H1 (cell line): ENCODE results near the gene STAT5A. TPM values are rescaled to one million over a fixed set of nuclear protein-coding genes. Genes with fewer than 3 reads are reported as not detected.

Experiments
- CTCF ChIA-PET: fragments of 300-600 bp; sonication (Branson Sonifier 250); formaldehyde crosslinking; loops from one replicate; lab custom pipeline; 2021; ENCODE audit not compliant: partially characterized antibody; lab: Charles Lee
- POLR2A ChIA-PET: fragments of 300-600 bp; sonication (Branson Sonifier 250); formaldehyde crosslinking; loops from one replicate; lab custom pipeline; 2021; ENCODE audit warnings: inconsistent platforms; ENCODE audit not compliant: partially characterized antibody; lab: Charles Lee
- DNase-seq, 2 experiments: peaks; one replicate each; pipeline versions ENCODE4 v3.0.0 to v3.0.0-alpha.2; 2010 to 2022; ENCODE audit warnings: low spot score in 2 of 2, low read depth in 1 of 2, mixed read lengths in 1 of 2
- FAIRE-seq: peaks from 2 replicates; lab custom pipeline; 2011; peaks lifted over from hg19 to GRCh38; lab: Jason Lieb, UNC
- H2AFZ ChIP-seq: 2 replicates; pipeline ENCODE4 v1.8.1; 2012; ENCODE audit warnings: low read length, inconsistent platforms
- H2AK5ac ChIP-seq: 2 replicates; pipeline ENCODE4 v1.6.1; 2013; ENCODE audit warnings: low read depth, low read length
- H2BK120ac ChIP-seq: replicated peaks from 2 replicates; pipeline ENCODE3; 2013; ENCODE audit warnings: low read depth, low read length, inconsistent platforms
- H2BK12ac ChIP-seq: 2 replicates; pipeline ENCODE4 v1.6.1; 2013; ENCODE audit warnings: low read depth, low read length
- H2BK15ac ChIP-seq: 2 replicates; pipeline ENCODE4 v1.6.1; 2013; ENCODE audit warnings: low read length
- H2BK20ac ChIP-seq: 2 replicates; pipeline ENCODE4 v1.6.1; 2013; ENCODE audit warnings: low read length
- H2BK5ac ChIP-seq: 2 replicates; pipeline ENCODE4 v1.6.1; 2013; ENCODE audit warnings: low read depth, low read length
- H3K14ac ChIP-seq: 2 replicates; pipeline ENCODE4 v1.6.1; 2013; ENCODE audit warnings: inconsistent platforms; ENCODE audit not compliant: insufficient read length
- H3K18ac ChIP-seq: 2 replicates; pipeline ENCODE4 v1.6.1; 2013; ENCODE audit warnings: low read length; ENCODE audit errors: extremely low read depth
- H3K23ac ChIP-seq: 2 replicates; pipeline ENCODE4 v1.6.1; 2013; ENCODE audit warnings: inconsistent platforms; ENCODE audit not compliant: insufficient read length
- H3K23me2 ChIP-seq: 2 replicates; pipeline ENCODE4 v1.6.1; 2013; ENCODE audit warnings: low read depth, low read length
- H3K27ac ChIP-seq: 2 replicates; pipeline ENCODE4 v1.6.1; 2011; ENCODE audit warnings: low read depth, low read length, inconsistent platforms
- H3K27me3 ChIP-seq, 4 experiments: replicated peaks in 1 of 4; 1 replicate in 1 of 4; 2 replicates in 3 of 4; pipeline versions ENCODE4 v1.6.1 to v1.8.1; 2011 to 2013; ENCODE audit warnings: low read length in 3 of 4, mild to moderate bottlenecking in 3 of 4, inconsistent platforms in 2 of 4, mixed read lengths in 2 of 4, moderate library complexity in 1 of 4; ENCODE audit not compliant: control insufficient read depth in 3 of 4, insufficient read depth in 3 of 4; ENCODE audit errors: extremely low read depth in 1 of 4
- H3K36me3 ChIP-seq, 4 experiments: 2 replicates each; pipeline versions ENCODE4 v1.6.1 to v1.8.1; 2011 to 2013; ENCODE audit warnings: mild to moderate bottlenecking in 4 of 4, low read length in 3 of 4, moderate library complexity in 2 of 4, control low read depth in 1 of 4, inconsistent platforms in 1 of 4; ENCODE audit not compliant: insufficient read depth in 4 of 4, control insufficient read depth in 2 of 4
- H3K4ac ChIP-seq: replicated peaks from 2 replicates; pipeline ENCODE3; 2013; ENCODE audit warnings: low read length, low read depth, mixed read lengths, inconsistent platforms; ENCODE audit not compliant: insufficient read length
- H3K4me1 ChIP-seq, 4 experiments: replicated peaks in 1 of 4; 1 replicate in 1 of 4; 2 replicates in 3 of 4; pipeline versions ENCODE4 v1.6.1 to v1.8.1; 2011 to 2013; ENCODE audit warnings: low read length in 3 of 4, inconsistent platforms in 2 of 4, mixed read lengths in 1 of 4; ENCODE audit not compliant: insufficient read depth in 4 of 4, control insufficient read depth in 3 of 4
- H3K4me2 ChIP-seq, 2 experiments: 2 replicates each; pipeline versions ENCODE4 v1.6.1 to v1.8.1; 2011 to 2013; ENCODE audit warnings: low read depth in 2 of 2, low read length in 2 of 2, control low read depth in 1 of 2, inconsistent platforms in 1 of 2, mild to moderate bottlenecking in 1 of 2; ENCODE audit not compliant: insufficient read depth in 1 of 2
- H3K4me3 ChIP-seq, 4 experiments: fragments of 200-600, 300-600 bp in 1 of 4; sonication (generic), shearing (Covaris generic), sonication (Bioruptor Twin) in 1 of 4; 2 replicates each; pipeline versions ENCODE4 v1.5.1 to v1.8.1; 2011 to 2016; ENCODE audit warnings: low read length in 4 of 4, low read depth in 3 of 4, control low read depth in 2 of 4, inconsistent platforms in 2 of 4, mild to moderate bottlenecking in 2 of 4, mixed read lengths in 1 of 4, moderate library complexity in 1 of 4; ENCODE audit not compliant: insufficient read depth in 2 of 4; ENCODE audit errors: extremely low read depth in 1 of 4
- H3K56ac ChIP-seq: replicated peaks from 2 replicates; pipeline ENCODE3; 2013; ENCODE audit warnings: low read depth, mild to moderate bottlenecking, mixed read lengths, low read length, inconsistent platforms; ENCODE audit not compliant: insufficient read length
- H3K79me1 ChIP-seq: 2 replicates; pipeline ENCODE4 v1.6.1; 2013; ENCODE audit warnings: low read depth, low read length, control low read depth
- H3K79me2 ChIP-seq, 2 experiments: 2 replicates each; pipeline versions ENCODE4 v1.6.1 to v1.8.1; 2012 to 2013; ENCODE audit warnings: low read length in 2 of 2, mild to moderate bottlenecking in 2 of 2, inconsistent platforms in 1 of 2; ENCODE audit not compliant: insufficient read depth in 2 of 2, control insufficient read depth in 1 of 2
- H3K9ac ChIP-seq, 4 experiments: replicated peaks in 1 of 4; 1 replicate in 1 of 4; 2 replicates in 3 of 4; pipeline versions ENCODE4 v1.6.1 to v1.8.1; 2011 to 2013; ENCODE audit warnings: low read depth in 3 of 4, low read length in 3 of 4, control low read depth in 2 of 4, mild to moderate bottlenecking in 2 of 4, moderate library complexity in 2 of 4, inconsistent platforms in 1 of 4; ENCODE audit errors: extremely low read depth in 1 of 4
- H3K9me3 ChIP-seq, 2 experiments: 2 replicates each; pipeline versions ENCODE4 v1.6.1 to v1.8.1; 2012 to 2013; ENCODE audit warnings: mild to moderate bottlenecking in 2 of 2, moderate library complexity in 2 of 2, control low read depth in 1 of 2, inconsistent platforms in 1 of 2, low read depth in 1 of 2, low read length in 1 of 2, mixed read lengths in 1 of 2; ENCODE audit not compliant: insufficient read depth in 2 of 2
- H4K20me1 ChIP-seq, 2 experiments: replicated peaks in 1 of 2; 2 replicates each; pipeline versions ENCODE3 to v1.8.1; 2011 to 2013; ENCODE audit warnings: inconsistent platforms in 2 of 2, low read length in 2 of 2, mild to moderate bottlenecking in 1 of 2; ENCODE audit not compliant: insufficient read depth in 2 of 2, control insufficient read depth in 1 of 2
- H4K5ac ChIP-seq: 2 replicates; pipeline ENCODE4 v1.6.1; 2013; ENCODE audit warnings: low read length, low read depth, mixed read lengths, inconsistent platforms; ENCODE audit not compliant: insufficient read length
- H4K8ac ChIP-seq: 2 replicates; pipeline ENCODE4 v1.8.0; 2013; ENCODE audit warnings: mild to moderate bottlenecking, moderate library complexity, low read length, inconsistent platforms; ENCODE audit not compliant: insufficient read depth; ENCODE audit errors: extremely low read depth
- H4K91ac ChIP-seq: replicated peaks from 2 replicates; pipeline ENCODE3; 2013; ENCODE audit warnings: low read length, mixed read lengths, inconsistent platforms; ENCODE audit not compliant: insufficient read length
- CEBPB ChIP-seq: IDR thresholded peaks from 2 replicates; pipeline ENCODE4 v1.6.1; 2012; ENCODE audit warnings: low read depth, low read length
- EP300 ChIP-seq, 2 experiments: IDR thresholded peaks; 1 replicate in 1 of 2; 2 replicates in 1 of 2; pipeline ENCODE4 v1.6.1; 2011 to 2012; ENCODE audit warnings: low read depth in 2 of 2, low read length in 2 of 2, mild to moderate bottlenecking in 2 of 2, borderline replicate concordance in 1 of 2, inconsistent platforms in 1 of 2, moderate library complexity in 1 of 2
- GABPA ChIP-seq: IDR thresholded peaks from 2 replicates; pipeline ENCODE4 v1.6.1; 2011; ENCODE audit warnings: mild to moderate bottlenecking, low read length, moderate library complexity, borderline replicate concordance; ENCODE audit not compliant: insufficient read depth
- GTF2F1 ChIP-seq: IDR thresholded peaks from 2 replicates; pipeline ENCODE4 v1.6.1; 2012; ENCODE audit warnings: low read depth, low read length, improper control_type of control experiment, borderline replicate concordance
- NRF1 ChIP-seq: IDR thresholded peaks from 2 replicates; pipeline ENCODE4 v1.6.1; 2011; ENCODE audit warnings: mild to moderate bottlenecking, low read depth, low read length, improper control_type of control experiment
- POLR2AphosphoS5 ChIP-seq: IDR thresholded peaks from 2 replicates; pipeline ENCODE4 v1.6.1; 2011; ENCODE audit warnings: low read depth, low read length
- SIX5 ChIP-seq: IDR thresholded peaks from 2 replicates; pipeline ENCODE4 v1.6.1; 2011; ENCODE audit warnings: mild to moderate bottlenecking, low read depth, low read length
- SP2 ChIP-seq: IDR thresholded peaks from 2 replicates; pipeline ENCODE4 v1.6.1; 2012; ENCODE audit warnings: mild to moderate bottlenecking, low read length, inconsistent platforms
- SRF ChIP-seq: IDR thresholded peaks from 2 replicates; pipeline ENCODE4 v1.6.1; 2011; ENCODE audit warnings: mild to moderate bottlenecking, low read depth, low read length, moderate library complexity
- WGBS, 2 experiments: shearing (Covaris generic) in 1 of 2; methylation state at CpG; one replicate each; pipeline versions ENCODE4 v1.1.6 to v1.1.7; 2013 to 2015; ENCODE audit warnings: low lambda C conversion rate in 2 of 2, mixed read lengths in 2 of 2, inconsistent platforms in 1 of 2, low coverage in 1 of 2, missing lambda C conversion rate in 1 of 2; ENCODE audit not compliant: insufficient replicate concordance in 2 of 2, insufficient coverage in 1 of 2, insufficient read length in 1 of 2; ENCODE audit errors: extremely low coverage in 1 of 2, missing lambda C conversion rate in 1 of 2; 5-methylcytosine and 5-hydroxymethylcytosine counted together
- polyA plus RNA-seq, 7 experiments: library from polyadenylated mRNA; depleted of rRNA in 3 of 7; stranded (reverse) in 5 of 7; unstranded in 2 of 7; fragments of >200 nt in 5 of 7; fragments of 200-250 nt in 2 of 7; gene quantifications; 1 replicate in 5 of 7; 2 replicates in 1 of 7; 4 replicates in 1 of 7; pipeline versions ENCODE4 v1.2.1 to v1.2.3, GENCODE V29; 2011 to 2013; ENCODE audit warnings: missing spikeins in 2 of 7, mixed read lengths in 2 of 7
- total RNA-seq: library from RNA; stranded (reverse); fragmentation: NEBNext Ultra II Directional; extraction: Animal tissue kit (Norgen Biotek cat#: 25700); gene quantifications from 2 replicates; pipeline ENCODE4 v1.2.1, GENCODE V29; 2021

The STAT5A gene
- total and polyA plus RNA-seq, 2 of the 8 experiments (the other 6 are each of a cell fraction or from before 2014, with no cell fraction given) = 4.2 to 5.4 TPM

DNA sequence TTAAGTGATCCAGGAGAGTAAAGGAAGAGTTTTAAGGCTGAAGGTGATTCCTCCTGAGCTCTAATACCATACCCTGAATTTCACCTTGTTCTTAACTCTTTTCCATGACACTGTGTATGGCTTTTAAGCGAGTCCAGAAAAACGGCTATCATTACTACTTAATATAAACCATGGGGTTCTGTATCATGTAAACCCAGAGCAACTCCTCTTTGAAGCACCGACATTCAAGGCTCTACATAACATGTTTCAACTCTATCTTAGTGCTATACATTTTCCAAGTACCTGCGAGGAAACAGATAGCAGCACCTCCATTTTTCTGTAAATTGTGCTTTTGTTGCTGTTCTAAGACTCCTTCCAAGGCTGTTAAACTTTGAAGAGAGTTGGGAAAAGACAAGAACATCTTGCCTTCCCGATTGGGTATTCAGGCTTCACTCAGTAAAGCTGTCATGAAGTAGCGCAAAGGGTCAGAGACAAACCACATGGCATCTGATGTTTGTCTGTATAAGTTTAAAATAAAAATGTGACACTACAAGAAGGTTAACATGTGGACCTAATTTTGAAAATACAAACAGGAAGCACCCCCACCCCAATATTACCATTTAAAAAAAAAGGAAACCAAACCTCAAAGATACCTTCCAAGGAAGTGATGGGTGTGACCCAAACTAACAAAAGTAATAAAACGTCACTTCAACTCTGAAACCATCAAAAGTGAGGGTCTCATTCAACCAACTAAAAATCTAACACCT lies 16.0 kb upstream of the STAT5A start:
- ChIA-PET CTCF (interaction anchor here (3.1 kb wide), 1 partner anchor 50 kb away, joined by 15 read pairs; no protein-coding TSS in a partner anchor), POLR2A (no interaction called here)
- Histone ChIP-seq H2BK120ac (no peak overlapping the region), H3K36me3 (no peaks in the 10 kb centered on the region), H4K91ac (no peak overlapping the region), H2BK15ac (no peak overlapping the region), H3K14ac (no peak overlapping the region), H2AFZ (no peak overlapping the region), H3K9me3 (no peaks in the 10 kb centered on the region), H4K20me1 (peaks cover 0 to 2% of the 10 kb centered on the region in 2 experiments), H3K9ac (no peak overlapping the region), H3K4me2 (0 out of 4 replicates have a peak overlapping the region, but pooled peaks have one; percentile 3 to 4), H2BK12ac (no peak overlapping the region), H3K4ac (no peak overlapping the region), H4K8ac (no peak overlapping the region), H2BK5ac (no peak overlapping the region), H3K4me1 (peaks cover 9 to 18% (median 13%) of the 10 kb centered on the region in 4 experiments; a peak in 6 of 7 replicates), H4K5ac (no peak overlapping the region), H3K56ac (no peak overlapping the region), H3K79me1 (peaks cover 8% of the 10 kb centered on the region; the same call in 1 of the 2 replicates), H3K27ac (no peak overlapping the region), H3K18ac (no peak overlapping the region), H3K79me2 (peaks cover 6 to 67% of the 10 kb centered on the region in 2 experiments; a peak in 3 of 4 replicates), H2BK20ac (no peak overlapping the region), H3K23me2 (peaks cover 8% of the 10 kb centered on the region; the same call in 1 of the 2 replicates), H3K23ac (no peak overlapping the region), H3K27me3 (0 out of 7 replicates have a peak, but pooled peaks cover 0 to 2% (median 1%) of the 10 kb centered on the region in 4 experiments), H3K4me3 (peak overlapping the region in 1 of 4 experiments; percentile 14; a peak in 1 of 8 replicates), H2AK5ac (no peak overlapping the region)
- no peak for DNase-seq
- no peak for FAIRE-seq
- whole genome bisulfite sequencing, 2 experiments = 69% methylated on average over 7 of the region's 7 CpGs; no CpG with 5 or more reads in 1 of the 2 experiments
- TF ChIP-seq EP300 (IDR thresholded peaks at IDR 0.05; ENCODE audit: borderline replicate concordance in 1 of 2, low read depth in 2 of 2, low read length in 2 of 2) (no peak), GTF2F1 (no peak), NRF1 (no peak), SRF (no peak), CEBPB (no peak), GABPA (no peak), POLR2AphosphoS5 (no peak), SP2 (no peak), SIX5 (no peak)
